Testis (tissue), 2 donors: ENCODE results near the gene NEDD1.

Experiments
- CTCF ChIP-seq, 3 experiments: fragments of 450-650 bp in 2 of 3; fragments of 200-600 bp in 1 of 3; sonication (generic) in 1 of 3; IDR thresholded peaks; one replicate each; pipeline ENCODE4 v1.5.1; 2016 to 2019; ENCODE audit warnings: antibody characterized with exemption in 3 of 3, mild to moderate bottlenecking in 2 of 3, moderate library complexity in 1 of 3
- POLR2A ChIP-seq: fragments of 450-650 bp; IDR thresholded peaks from one replicate; pipeline ENCODE4 v1.6.1; 2017; ENCODE audit warnings: antibody characterized with exemption, mild to moderate bottlenecking, moderate library complexity

- TF ChIP-seq CTCF (IDR thresholded peaks at IDR 0.05) (no peak), POLR2A (no peak)
These were observed 30.1 kb upstream of the NEDD1 start for GRCh38 chr12:96876966-96877365.
